ENCODE data around the gene DPP6.

DPP6 gene

DNA sequence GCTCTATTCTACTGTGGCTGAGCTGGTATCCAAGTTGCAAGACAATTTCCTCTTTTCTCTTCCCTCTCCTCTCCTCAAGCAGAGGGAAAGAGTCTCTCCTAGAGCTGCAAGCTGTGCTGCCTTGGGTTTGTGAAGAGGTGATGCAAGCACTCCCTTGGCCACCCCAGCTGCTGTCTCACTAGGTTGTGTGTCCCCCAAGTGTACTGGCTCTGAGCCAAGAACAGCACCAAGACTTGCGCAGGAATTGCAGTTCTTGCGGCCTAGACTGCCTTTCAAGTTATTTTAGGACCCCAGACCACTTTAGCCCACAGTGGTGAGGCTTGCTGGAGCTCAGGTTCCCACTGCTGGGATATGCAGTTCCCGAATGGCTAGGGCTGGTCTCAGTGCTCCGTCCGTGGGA lies 411.6 kb downstream of the DPP6 start:
- Histone ChIP-seq H3K4me3 (ENCODE audit: low read depth, low read length) (no peak overlapping the region), H3K36me3 (no peaks in the 10 kb centered on the region), H3K27ac (no peak overlapping the region), H3K27me3 (ENCODE audit: insufficient read depth, low read depth, severe bottlenecking) (no peaks in the 10 kb centered on the region), H3K9me3 (ENCODE audit: severe bottlenecking) (no peaks in the 10 kb centered on the region)
- DNase-seq, result no peak
- TF ChIP-seq, protein P1, sequence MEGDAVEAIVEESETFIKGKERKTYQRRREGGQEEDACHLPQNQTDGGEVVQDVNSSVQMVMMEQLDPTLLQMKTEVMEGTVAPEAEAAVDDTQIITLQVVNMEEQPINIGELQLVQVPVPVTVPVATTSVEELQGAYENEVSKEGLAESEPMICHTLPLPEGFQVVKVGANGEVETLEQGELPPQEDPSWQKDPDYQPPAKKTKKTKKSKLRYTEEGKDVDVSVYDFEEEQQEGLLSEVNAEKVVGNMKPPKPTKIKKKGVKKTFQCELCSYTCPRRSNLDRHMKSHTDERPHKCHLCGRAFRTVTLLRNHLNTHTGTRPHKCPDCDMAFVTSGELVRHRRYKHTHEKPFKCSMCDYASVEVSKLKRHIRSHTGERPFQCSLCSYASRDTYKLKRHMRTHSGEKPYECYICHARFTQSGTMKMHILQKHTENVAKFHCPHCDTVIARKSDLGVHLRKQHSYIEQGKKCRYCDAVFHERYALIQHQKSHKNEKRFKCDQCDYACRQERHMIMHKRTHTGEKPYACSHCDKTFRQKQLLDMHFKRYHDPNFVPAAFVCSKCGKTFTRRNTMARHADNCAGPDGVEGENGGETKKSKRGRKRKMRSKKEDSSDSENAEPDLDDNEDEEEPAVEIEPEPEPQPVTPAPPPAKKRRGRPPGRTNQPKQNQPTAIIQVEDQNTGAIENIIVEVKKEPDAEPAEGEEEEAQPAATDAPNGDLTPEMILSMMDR (IDR thresholded peaks at IDR 0.05; ENCODE audit: low read depth, low read length), result no peak

DNA sequence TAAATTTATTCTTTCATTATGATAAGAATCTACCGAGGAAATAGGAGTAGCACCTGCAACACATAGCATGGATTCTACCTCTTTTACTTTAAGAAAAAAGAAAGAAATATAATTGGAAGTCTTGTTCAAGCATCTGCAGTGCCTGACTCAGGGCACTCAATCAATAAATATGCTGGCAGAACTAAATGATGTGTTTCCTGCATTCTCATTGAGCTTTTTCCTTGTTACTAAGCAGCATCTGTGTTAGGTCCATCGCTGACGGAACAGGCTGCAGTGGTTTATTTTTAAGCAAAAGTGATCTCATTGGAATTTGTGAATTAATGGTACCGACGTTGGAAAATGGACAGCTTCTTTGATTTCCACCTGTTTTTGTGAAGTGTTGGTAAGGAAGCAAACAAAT lies 417.5 kb downstream of the DPP6 start:
- Histone ChIP-seq H3K9me3 (ENCODE audit: severe bottlenecking) (no peaks in the 10 kb centered on the region), H3K27me3 (ENCODE audit: insufficient read depth, low read depth, severe bottlenecking) (no peaks in the 10 kb centered on the region), H3K36me3 (no peaks in the 10 kb centered on the region), H3K4me3 (ENCODE audit: low read depth, low read length) (no peak overlapping the region), H3K27ac (no peak overlapping the region)
- DNase-seq, result no peak
- TF ChIP-seq, protein P1 (IDR thresholded peaks at IDR 0.05; ENCODE audit: low read depth, low read length), result no peak

DNA sequence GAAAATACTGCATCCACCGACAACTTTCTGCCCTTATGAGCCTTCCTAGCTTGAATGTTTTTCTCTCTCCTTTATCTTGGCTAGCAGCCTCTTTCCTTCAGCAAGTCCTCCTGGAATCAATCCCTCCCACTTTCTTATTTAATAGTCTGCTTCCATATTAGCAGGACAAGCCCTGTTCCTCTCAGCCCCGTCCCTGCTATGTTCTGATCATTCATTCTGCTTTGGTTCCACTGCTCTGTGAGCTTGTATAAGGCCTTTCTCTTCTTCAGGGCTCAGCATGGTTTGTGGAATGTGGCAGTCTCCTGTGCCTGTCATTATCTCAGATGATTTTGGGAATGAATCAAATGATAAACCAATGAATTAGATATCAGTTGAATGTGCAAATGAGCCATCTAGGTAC lies 420.1 kb downstream of the DPP6 start:
- Histone ChIP-seq H3K9me3 (ENCODE audit: severe bottlenecking) (no peaks in the 10 kb centered on the region), H3K27ac (no peak overlapping the region), H3K27me3 (ENCODE audit: insufficient read depth, low read depth, severe bottlenecking) (no peaks in the 10 kb centered on the region), H3K36me3 (no peaks in the 10 kb centered on the region), H3K4me3 (ENCODE audit: low read depth, low read length) (no peak overlapping the region)
- no peak for DNase-seq
- TF ChIP-seq, protein P1 (IDR thresholded peaks at IDR 0.05; ENCODE audit: low read depth, low read length), result no peak

DNA sequence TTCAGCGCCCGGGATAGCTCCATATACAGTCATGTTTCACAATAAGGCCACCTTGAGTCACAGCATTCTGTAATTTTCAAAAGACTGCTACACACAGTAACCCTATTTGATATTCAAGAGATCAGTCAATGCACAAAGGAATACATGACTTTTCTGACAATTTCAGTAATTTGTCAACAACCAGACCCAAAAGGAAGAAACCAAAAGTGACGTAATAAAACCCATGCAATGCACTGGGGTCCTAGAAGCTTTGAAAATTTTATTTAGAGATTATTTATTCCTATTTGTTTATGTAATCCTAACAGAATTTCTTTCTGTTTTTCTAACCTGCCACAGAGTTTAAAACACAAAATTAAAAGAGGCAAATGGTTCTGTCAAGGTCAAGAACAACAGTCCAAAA lies 421.2 kb downstream of the DPP6 start:
- Histone ChIP-seq H3K36me3 (no peaks in the 10 kb centered on the region), H3K9me3 (ENCODE audit: severe bottlenecking) (no peaks in the 10 kb centered on the region), H3K27ac (no peak overlapping the region), H3K27me3 (ENCODE audit: insufficient read depth, low read depth, severe bottlenecking) (no peaks in the 10 kb centered on the region), H3K4me3 (ENCODE audit: low read depth, low read length) (no peak overlapping the region)
- TF ChIP-seq, protein P1 (IDR thresholded peaks at IDR 0.05; ENCODE audit: low read depth, low read length), result no peak
- DNase-seq, result no peak

DNA sequence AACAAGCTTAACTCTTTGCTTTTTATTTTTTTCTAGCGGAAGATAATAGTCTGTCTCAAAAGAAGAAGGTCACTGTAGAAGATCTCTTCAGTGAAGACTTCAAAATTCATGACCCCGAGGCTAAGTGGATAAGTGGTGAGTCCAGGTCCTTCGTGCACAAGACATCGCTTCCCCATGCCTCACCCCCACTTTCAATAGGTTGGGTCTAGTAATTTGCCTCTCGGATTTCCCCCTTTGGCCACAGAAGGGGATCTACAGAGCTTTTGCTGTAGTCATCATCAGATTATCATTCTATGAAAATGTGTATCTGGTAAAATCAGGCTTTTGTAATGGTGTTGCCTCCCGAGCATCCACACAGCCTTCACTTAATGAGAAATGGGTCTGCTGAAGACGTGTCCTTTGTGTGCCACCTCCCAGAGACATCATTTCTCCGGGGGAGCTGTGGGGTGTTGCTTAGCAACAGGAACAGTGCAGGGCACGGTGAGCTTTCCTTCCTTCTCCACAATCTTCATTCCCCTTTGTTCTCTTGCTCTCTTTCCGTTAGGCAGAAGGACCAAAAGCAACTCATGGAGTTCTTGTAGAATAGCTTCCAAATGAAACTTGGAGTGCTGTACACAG lies 422.8 kb downstream of the DPP6 start:
- Histone ChIP-seq H3K27me3 (ENCODE audit: insufficient read depth, low read depth, severe bottlenecking) (no peaks in the 10 kb centered on the region), H3K36me3 (no peaks in the 10 kb centered on the region), H3K27ac (no peak overlapping the region), H3K4me3 (ENCODE audit: low read depth, low read length) (no peak overlapping the region), H3K9me3 (ENCODE audit: severe bottlenecking) (no peaks in the 10 kb centered on the region)
- TF ChIP-seq, protein P1 (IDR thresholded peaks at IDR 0.05; ENCODE audit: low read depth, low read length), result no peak
- no peak for DNase-seq

DNA sequence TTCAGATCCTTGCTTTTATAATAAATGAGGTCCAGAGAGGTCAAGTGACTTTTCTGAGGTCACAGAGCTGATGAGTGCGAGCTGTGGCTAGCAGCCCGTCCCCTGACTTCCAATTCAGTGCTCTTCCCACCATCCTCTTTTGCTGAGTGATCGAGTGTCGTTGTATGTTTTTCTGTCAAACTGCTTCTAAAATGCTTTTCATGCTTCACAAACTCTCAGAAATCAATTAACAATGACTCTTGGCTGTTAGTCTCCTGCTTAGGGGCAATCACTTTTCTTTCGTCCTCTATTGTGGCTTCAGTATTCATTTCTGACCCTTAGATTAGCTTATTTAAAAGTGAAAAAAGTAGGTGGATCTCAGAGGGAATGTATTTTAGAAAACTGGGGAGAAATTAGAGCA lies 423.7 kb downstream of the DPP6 start:
- DNase-seq, result no peak
- TF ChIP-seq, protein P1 (IDR thresholded peaks at IDR 0.05; ENCODE audit: low read depth, low read length), result no peak
- no peaks in the 10 kb centered on the region for H3K36me3 ChIP-seq
- H3K9me3 ChIP-seq (ENCODE audit: severe bottlenecking), result no peaks in the 10 kb centered on the region
- no peaks in the 10 kb centered on the region for H3K27me3 ChIP-seq (ENCODE audit: insufficient read depth, low read depth, severe bottlenecking)
- H3K27ac ChIP-seq, result no peak overlapping the region
- no peak overlapping the region for H3K4me3 ChIP-seq (ENCODE audit: low read depth, low read length)
